Gastroesophageal sphincter (tissue), 4 donors: Measurements from ENCODE around the gene APOL4. TPM values are rescaled to one million over a fixed set of nuclear protein-coding genes. Genes with fewer than 3 reads are reported as not detected.
"Not testable (repeated sequence)": the region's sequence is repeated elsewhere in the genome, so short reads cannot be mapped to it uniquely, and the experiment has no call there.

Experiments used
- ATAC-seq: fragments of 150-250 bp; one replicate; pipeline ENCODE4 v1.9.1; 2016; ENCODE audit warnings: mild to moderate bottlenecking, moderate library complexity
- H3K27ac ChIP-seq, 4 donors: fragments of 200-600 bp; sonication (generic) in 3 of 4; 1 replicate in 3 of 4; 2 replicates in 1 of 4; pipeline ENCODE4 v1.5.1; 2016 to 2019
- H3K27me3 ChIP-seq: fragments of 200-600 bp; sonication (generic); one replicate; pipeline ENCODE4 v1.5.1; 2019
- H3K36me3 ChIP-seq, 2 donors: fragments of 200-600 bp; sonication (generic); one replicate each; pipeline ENCODE4 v1.5.1; 2019; ENCODE audit warnings: control low read depth in 1 of 2
- H3K4me1 ChIP-seq, 3 donors: fragments of 200-600 bp; sonication (generic); 1 replicate in 2 of 3; 2 replicates in 1 of 3; pipeline ENCODE4 v1.5.1; 2016 to 2019; ENCODE audit warnings: control low read depth in 2 of 3
- H3K4me3 ChIP-seq, 2 donors: fragments of 200-600 bp; sonication (generic); one replicate each; pipeline ENCODE4 v1.5.1; 2019; ENCODE audit warnings: mild to moderate bottlenecking in 1 of 2, moderate library complexity in 1 of 2
- H3K9me3 ChIP-seq, 3 donors: fragments of 200-600 bp; sonication (generic); one replicate each; pipeline ENCODE4 v1.5.1; 2017 to 2019; ENCODE audit warnings: control low read depth in 2 of 3
- EP300 ChIP-seq: sonication (generic); formaldehyde crosslinking; IDR thresholded peaks from one replicate; pipeline ENCODE4 v1.6.1; 2017; ENCODE audit warnings: antibody characterized with exemption, mild to moderate bottlenecking
- POLR2A ChIP-seq, 2 donors: fragments of 450-650 bp; IDR thresholded peaks; one replicate each; pipeline ENCODE4 v1.6.1; 2017; ENCODE audit warnings: antibody characterized with exemption in 2 of 2, mild to moderate bottlenecking in 2 of 2, moderate library complexity in 1 of 2
- POLR2AphosphoS5 ChIP-seq: sonication (generic); formaldehyde crosslinking; IDR thresholded peaks from one replicate; pipeline ENCODE4 v1.6.1; 2017; ENCODE audit warnings: antibody characterized with exemption
- WGBS, 2 donors: methylation state at CpG; one replicate each; pipeline ENCODE4 v1.1.5; 2018; ENCODE audit warnings: low coverage in 1 of 2; 5-methylcytosine and 5-hydroxymethylcytosine counted together
- total RNA-seq, 4 donors: library from RNA; depleted of rRNA; stranded (reverse); fragments of >200 nt; gene quantifications; one replicate each; pipeline ENCODE4 v1.1.0, GENCODE V29; 2016
- TF ChIP-seq, protein P1 (sequence below), 4 experiments: fragments of 200-600 bp in 2 of 4; fragments of 450-650 bp in 2 of 4; sonication (generic) in 1 of 4; IDR thresholded peaks; one replicate each; pipeline ENCODE4 v1.5.1; 2017 to 2019; ENCODE audit warnings: antibody characterized with exemption in 4 of 4, mild to moderate bottlenecking in 2 of 4, moderate library complexity in 2 of 4

The APOL4 gene, protein sequence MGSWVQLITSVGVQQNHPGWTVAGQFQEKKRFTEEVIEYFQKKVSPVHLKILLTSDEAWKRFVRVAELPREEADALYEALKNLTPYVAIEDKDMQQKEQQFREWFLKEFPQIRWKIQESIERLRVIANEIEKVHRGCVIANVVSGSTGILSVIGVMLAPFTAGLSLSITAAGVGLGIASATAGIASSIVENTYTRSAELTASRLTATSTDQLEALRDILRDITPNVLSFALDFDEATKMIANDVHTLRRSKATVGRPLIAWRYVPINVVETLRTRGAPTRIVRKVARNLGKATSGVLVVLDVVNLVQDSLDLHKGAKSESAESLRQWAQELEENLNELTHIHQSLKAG
- total RNA-seq = 10 to 100 TPM in 1 of 4 donors, 1 to 10 TPM in 3; 1.1 to 18.8 (median 5.4) TPM

DNA sequence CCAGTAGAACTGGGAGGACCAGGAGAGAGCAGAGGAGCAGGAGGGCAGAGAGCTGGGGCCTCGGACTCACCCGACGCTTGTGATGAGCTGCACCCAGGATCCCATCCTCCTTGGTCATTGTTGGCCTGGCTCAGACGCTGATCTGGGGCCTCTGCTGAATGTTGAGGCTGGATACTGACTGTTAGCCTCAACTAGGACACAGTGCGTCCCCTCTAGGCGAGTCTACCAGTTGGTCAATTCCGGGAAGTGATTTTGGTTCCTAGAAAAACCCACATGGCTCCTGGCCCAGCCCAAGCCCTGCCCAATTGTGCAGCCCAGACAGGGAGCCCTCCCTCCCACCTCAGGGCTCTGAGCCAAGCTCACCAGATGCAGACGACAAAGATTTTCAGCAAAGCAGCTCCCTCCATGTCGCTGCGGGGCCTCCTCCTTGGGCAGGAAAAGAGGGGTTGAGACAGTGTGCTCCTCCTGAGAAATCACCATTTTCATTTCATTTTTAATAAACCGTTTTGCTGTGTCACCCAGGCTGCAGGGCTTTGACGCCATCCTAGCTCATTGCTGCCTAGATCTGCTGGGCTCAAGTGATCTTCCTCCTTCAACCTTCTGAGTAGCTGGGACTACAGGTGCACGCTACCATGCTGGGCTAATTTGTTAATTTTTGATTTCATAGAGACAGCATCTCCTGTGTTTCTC lies at the start of gene APOL4:
TSS of gene APOL4 (minus strand) at position 180 of the 690 bp plus-strand sequence. CDS start at position 105, 75 bp downstream.
- H3K9me3 ChIP-seq = no peaks in the 10 kb centered on the region
- no peaks in the 10 kb centered on the region for H3K36me3 ChIP-seq
- TF ChIP-seq, protein P1, sequence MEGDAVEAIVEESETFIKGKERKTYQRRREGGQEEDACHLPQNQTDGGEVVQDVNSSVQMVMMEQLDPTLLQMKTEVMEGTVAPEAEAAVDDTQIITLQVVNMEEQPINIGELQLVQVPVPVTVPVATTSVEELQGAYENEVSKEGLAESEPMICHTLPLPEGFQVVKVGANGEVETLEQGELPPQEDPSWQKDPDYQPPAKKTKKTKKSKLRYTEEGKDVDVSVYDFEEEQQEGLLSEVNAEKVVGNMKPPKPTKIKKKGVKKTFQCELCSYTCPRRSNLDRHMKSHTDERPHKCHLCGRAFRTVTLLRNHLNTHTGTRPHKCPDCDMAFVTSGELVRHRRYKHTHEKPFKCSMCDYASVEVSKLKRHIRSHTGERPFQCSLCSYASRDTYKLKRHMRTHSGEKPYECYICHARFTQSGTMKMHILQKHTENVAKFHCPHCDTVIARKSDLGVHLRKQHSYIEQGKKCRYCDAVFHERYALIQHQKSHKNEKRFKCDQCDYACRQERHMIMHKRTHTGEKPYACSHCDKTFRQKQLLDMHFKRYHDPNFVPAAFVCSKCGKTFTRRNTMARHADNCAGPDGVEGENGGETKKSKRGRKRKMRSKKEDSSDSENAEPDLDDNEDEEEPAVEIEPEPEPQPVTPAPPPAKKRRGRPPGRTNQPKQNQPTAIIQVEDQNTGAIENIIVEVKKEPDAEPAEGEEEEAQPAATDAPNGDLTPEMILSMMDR (IDR thresholded peaks at IDR 0.05) = no peak
- TF ChIP-seq POLR2A (IDR thresholded peaks at IDR 0.05) = peak in 1 of 2 donors; percentile 16
- peak; percentile 77 for TF ChIP-seq POLR2AphosphoS5
- TF ChIP-seq EP300 = no peak
- peak within 1 kb of the TSS in 1 of 2 donors; percentile 33 for H3K4me3 ChIP-seq
- no peaks in the 10 kb centered on the region for H3K27me3 ChIP-seq
- H3K27ac ChIP-seq = peak within 1 kb of the TSS in 1 of 4 donors; percentile 33
- peaks cover 0 to 28% (median 10%) of the 10 kb centered on the region in 3 donors for H3K4me1 ChIP-seq
- 31 to 60% methylated on average over 1 to 3 of the region's 13 CpGs for WGBS, 2 donors
- ATAC-seq = peak; percentile 73

DNA sequence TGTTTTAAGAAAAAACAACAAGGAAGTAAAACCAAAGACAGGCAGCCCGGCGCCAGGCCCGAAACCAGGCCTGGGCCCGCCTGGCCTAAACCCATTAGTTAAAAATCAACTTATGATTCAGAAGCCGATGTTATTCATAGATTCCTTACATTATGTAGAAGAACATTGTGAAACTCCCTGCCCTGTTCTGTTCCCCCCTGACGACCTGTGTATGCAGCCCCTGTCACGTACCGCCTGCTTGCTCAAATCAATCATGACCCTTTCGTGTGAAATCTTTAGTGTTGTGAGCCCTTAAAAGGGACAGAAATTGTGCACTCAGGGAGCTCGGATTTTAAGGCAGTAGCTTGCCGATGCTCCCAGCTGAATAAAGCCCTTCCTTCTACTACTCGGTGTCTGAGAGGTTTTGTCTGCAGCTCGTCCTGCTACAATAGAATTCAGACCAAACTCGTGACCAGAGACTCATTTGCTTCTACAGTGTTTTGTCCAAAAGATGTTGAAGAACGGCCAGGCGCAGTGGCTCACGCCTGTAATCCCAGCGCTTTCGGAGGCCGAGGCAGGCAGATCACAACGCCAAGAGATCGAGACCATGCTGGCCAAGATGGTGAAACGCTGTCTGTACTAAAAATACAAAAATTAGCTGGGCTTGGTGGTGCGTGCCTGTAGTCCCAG lies 48.8 kb upstream of the APOL4 start:
- 88 to 91% methylated on average over 10 to 14 of the region's 24 CpGs for WGBS, 2 donors
- ATAC-seq = not testable (repeated sequence)

DNA sequence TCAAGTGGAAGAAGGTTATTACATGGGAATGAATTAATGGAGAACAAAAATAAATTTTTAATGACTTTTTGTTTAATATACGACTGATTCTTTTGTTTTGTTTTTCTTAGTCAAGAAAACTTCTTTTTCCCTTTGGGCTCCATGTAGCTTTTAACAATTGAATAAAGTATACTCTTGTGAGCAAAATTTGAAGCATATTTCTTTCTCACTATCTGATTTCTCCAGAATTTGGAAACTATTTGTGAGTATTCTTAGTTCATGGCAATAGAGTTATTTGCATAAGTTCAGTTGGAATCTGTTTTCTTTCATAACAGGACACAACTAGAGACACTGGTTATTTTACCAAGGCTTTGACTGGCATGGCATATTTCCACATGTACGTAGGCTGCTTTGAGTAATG lies 47.6 kb upstream of the APOL4 start:
- H3K4me1 ChIP-seq = peaks cover 0 to 33% (median 20%) of the 10 kb centered on the region in 3 donors
- no peak overlapping the region for H3K27ac ChIP-seq
- no peak for ATAC-seq
- no peaks in the 10 kb centered on the region for H3K9me3 ChIP-seq
- H3K36me3 ChIP-seq = no peaks in the 10 kb centered on the region
- H3K4me3 ChIP-seq = no peak overlapping the region
- TF ChIP-seq EP300 = no peak
- TF ChIP-seq POLR2AphosphoS5 = no peak
- TF ChIP-seq, protein P1 (IDR thresholded peaks at IDR 0.05) = no peak
- TF ChIP-seq POLR2A (IDR thresholded peaks at IDR 0.05) = no peak
- no peaks in the 10 kb centered on the region for H3K27me3 ChIP-seq
- WGBS, 2 donors = 83 to 90% methylated on average over 2 of the region's 2 CpGs

More for the DNA sequence above, 48.8 kb upstream of the APOL4 start:
- H3K9me3 ChIP-seq, H3K36me3 ChIP-seq, H3K4me3 ChIP-seq, H3K27ac ChIP-seq, H3K27me3 ChIP-seq: not testable (repeated sequence)
- H3K4me1 ChIP-seq = peaks cover 0 to 33% (median 22%) of the 10 kb centered on the region in 3 donors

DNA sequence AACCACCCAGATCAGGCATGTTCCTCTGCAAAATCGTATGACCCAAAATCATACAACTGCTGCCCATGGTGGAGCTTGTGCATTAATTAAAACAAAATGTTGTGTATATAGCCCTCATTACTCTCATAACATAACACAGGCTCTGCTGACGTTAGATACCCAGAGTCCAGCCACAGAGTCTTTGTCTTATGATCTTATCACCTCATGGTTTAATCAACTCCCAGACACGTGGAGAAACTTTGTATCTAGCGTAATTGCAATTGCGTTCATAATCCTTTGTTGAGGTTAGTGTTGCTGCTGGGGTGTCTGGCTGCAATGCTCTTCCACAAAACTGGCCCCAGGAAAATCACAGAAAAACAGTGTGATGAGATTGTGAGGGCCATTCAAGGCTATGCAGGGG lies 46.3 kb upstream of the APOL4 start:
- Histone ChIP-seq H3K9me3 (no peaks in the 10 kb centered on the region), H3K36me3 (no peaks in the 10 kb centered on the region), H3K4me1 (peaks cover 0 to 30% (median 16%) of the 10 kb centered on the region in 3 donors), H3K27me3 (no peaks in the 10 kb centered on the region), H3K4me3 (no peak overlapping the region), H3K27ac (no peak overlapping the region)
- WGBS, 2 donors = 59 to 81% methylated on average over 5 of the region's 5 CpGs
- no peak for ATAC-seq
- no peak for TF ChIP-seq POLR2AphosphoS5
- no peak for TF ChIP-seq POLR2A (IDR thresholded peaks at IDR 0.05)
- TF ChIP-seq, protein P1 (IDR thresholded peaks at IDR 0.05) = no peak
- TF ChIP-seq EP300 = no peak

DNA sequence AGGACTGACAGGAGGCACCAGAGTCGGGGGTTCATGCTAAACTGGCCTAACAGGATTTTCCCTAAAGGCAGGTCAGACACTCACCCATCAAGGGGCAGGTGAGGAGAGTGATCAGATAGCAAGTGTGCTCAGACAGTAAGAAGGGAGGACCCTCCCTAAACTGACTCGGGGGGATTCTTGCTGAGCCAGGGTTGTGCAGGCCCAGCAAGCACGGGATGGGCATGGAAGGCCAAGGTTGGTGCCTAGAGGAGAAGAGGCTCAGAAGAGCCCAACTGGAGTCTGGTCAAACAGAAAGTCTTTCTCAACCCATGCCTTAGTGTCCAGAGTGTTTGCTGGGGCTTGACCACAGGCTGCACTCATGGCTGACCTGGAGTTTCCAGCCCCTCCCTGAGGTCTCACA lies 45.1 kb upstream of the APOL4 start:
- H3K4me3 ChIP-seq = no peak overlapping the region
- H3K9me3 ChIP-seq = no peaks in the 10 kb centered on the region
- no peaks in the 10 kb centered on the region for H3K36me3 ChIP-seq
- H3K27me3 ChIP-seq = no peaks in the 10 kb centered on the region
- no peak for ATAC-seq
- TF ChIP-seq, protein P1 (IDR thresholded peaks at IDR 0.05) = no peak
- TF ChIP-seq POLR2AphosphoS5 (no peak), EP300 (no peak), POLR2A (IDR thresholded peaks at IDR 0.05) (no peak)
- H3K27ac ChIP-seq = no peak overlapping the region
- H3K4me1 ChIP-seq = peaks cover 0 to 22% (median 16%) of the 10 kb centered on the region in 3 donors
- 100% methylated on average over 1 of the region's 3 CpGs; no CpG with 5 or more reads in 1 of the 2 donors for WGBS, 2 donors
